GM21526 (cell line): Measurements from ENCODE around the gene TBC1D13.
"Not testable (repeated sequence)": the region's sequence is repeated elsewhere in the genome, so short reads cannot be mapped to it uniquely, and the experiment has no call there.

Source experiments
- ATAC-seq: cut with Tn5 transposase; IDR thresholded peaks from one replicate; pipeline ENCODE4 v1.9.1; 2021; ENCODE audit warnings: moderate library complexity; ENCODE audit not compliant: unreplicated experiment, low FRiP score

Gene TBC1D13, protein sequence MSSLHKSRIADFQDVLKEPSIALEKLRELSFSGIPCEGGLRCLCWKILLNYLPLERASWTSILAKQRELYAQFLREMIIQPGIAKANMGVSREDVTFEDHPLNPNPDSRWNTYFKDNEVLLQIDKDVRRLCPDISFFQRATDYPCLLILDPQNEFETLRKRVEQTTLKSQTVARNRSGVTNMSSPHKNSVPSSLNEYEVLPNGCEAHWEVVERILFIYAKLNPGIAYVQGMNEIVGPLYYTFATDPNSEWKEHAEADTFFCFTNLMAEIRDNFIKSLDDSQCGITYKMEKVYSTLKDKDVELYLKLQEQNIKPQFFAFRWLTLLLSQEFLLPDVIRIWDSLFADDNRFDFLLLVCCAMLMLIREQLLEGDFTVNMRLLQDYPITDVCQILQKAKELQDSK

DNA sequence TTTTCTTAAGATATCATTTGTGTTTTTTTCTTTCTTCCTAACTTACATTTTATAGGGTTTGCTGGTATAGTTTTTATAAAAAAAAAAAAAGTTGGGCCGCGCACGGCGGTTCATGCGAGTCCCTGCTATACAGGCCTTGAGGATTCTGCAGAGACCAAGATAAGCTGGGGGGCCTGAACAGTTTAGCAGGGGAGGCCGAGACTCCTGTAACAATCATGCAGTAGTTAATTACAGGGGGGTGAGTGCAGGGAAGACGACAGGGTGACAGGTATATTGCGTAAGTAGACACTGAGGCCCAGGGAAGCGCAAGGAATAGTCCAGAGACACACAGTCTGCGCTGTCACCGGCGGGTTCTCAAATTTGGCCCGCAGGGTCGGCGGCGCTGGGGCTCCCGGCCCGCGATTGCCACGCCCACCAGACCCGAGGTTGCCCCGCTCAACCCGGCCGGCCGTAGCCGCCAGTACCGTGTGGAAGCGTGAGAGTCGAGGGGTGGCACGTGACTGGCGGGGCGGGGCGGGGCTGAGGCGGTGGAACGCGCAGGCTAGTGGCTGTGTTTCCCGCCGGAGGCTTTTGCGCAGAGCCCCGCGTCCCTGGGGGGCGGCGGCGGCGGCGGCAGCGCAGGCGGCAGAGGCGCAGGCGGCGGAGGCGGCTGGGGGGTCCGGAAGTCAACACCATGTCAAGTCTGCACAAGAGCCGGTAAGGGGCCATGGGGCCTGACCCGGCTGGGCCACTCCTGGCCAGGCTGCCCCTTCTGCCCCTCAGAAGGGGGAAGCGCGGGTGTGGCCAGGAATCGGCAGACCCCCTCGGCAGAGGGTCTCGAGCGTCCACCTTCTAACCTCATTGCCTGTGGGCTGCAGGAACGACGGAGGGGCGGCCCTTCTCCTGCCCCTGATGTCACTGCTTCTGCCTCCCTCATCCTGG lies at the start of gene TBC1D13:
Gene TBC1D13, plus strand, starts transcription at position 573 of the 921 bp plus-strand sequence. Its CDS starts 101 bp downstream, at position 674.
- peak; percentile 66 for ATAC-seq

DNA sequence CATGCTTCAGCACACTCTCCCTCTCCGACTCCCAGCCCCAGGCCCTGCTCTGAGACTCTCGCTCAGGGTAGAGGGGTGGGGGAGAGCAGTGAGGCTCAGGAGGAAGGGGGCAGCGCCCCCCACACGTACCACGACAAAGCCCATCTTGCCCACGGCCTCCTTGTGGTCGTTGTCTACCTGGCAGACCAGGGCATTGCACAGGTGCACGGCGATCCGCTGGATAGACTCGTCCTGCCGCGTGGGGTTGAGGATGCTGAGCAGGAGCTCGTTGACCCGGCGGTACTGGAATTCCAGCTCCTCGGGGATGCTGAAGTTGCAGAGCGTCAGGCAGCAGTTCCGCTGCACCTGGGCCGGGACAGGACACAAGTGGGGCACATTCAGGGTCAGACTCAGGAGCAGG lies 44.7 kb upstream of the TBC1D13 start:
- no peak for ATAC-seq

DNA sequence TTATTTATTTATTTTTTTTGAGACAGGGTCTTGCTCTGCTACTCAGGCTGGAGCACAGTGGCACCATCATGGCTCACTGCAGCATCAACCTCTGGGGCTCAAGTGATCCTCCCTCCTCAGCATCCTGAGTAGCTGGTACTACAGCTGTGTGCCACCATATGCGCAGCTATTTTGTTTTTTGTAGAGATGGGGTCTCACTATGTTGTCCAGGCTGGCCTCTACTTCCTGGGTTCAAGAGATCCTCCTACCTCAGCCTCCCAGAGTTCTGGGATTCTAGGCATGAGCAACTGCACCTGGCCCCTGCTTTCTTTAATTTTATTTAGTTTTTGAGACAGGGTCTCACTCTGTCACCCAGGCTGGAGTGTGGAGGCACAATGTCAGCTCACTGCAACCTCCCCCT lies 43.6 kb upstream of the TBC1D13 start:
- ATAC-seq: no peak

DNA sequence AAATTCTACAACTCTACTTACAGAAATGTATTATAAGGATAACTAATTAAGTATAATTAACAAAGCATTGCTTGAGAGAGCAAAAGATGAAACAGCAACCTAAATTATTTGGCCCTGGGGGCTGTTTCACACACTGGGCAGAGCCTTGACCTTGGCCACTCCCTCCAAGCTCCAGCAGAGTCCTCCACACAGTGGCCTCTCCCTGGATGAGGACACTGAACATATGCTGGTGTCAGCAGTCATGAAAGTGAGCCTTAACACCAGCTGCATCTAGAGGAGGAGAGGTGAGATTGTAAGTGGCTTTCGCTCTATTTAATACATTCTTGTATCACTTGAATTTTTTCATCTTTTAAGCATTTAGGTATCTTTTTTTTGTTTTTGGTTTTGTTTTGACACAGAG lies 39.8 kb upstream of the TBC1D13 start:
- ATAC-seq: no peak

DNA sequence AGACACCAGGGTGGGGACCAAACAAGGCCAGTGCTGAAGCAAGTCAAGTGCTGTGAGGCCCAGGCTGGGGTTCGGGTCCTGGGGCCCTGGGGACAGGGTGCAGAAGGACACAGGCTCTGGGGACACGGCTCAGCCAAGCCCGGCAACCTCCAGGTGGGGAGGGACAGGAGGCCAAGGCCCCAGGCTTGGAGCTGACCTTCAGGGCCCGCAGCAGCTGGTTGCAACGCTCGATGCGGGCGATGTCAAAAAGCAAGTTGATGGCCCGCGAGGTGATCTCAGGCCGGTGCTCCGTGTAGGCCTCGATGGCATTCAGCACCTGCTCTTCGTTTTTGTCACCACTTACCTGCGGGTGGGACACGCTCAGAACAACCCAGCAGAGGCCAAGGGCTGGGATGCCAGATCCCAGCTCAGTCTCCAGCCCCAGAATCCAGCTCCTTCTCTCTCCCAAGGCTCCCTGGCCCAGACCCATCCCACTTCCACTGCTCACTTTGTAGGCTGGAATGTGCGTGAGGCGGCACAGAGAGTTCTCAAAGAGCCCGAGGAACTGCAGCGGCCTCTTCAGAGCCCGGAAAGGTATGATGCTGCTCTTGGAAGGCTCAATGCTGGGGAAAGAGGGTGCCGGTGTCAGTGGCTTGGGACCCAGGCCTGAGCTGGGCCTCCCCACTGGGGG lies 36.0 kb upstream of the TBC1D13 start:
- no peak for ATAC-seq

DNA sequence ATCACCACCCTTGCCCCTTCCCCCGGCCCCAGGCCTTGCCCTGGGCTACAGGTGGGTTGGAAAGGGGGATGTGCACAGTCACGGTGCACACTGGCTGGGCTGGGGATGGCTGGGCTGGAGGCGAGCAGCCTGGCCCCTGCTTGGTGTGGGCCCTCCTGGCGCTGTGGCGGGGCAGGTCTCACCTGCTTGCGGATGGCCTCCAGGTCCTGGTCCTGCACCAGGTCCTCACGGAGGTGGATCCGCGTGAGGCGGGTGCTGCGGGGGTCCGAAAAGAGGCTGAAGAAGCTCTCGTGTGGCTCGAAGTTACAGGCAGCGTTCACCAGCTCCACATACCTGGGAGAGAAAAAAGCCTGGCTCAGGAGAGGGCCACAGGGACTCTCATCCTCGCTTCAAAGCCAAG lies 33.4 kb upstream of the TBC1D13 start:
- ATAC-seq: no peak

DNA sequence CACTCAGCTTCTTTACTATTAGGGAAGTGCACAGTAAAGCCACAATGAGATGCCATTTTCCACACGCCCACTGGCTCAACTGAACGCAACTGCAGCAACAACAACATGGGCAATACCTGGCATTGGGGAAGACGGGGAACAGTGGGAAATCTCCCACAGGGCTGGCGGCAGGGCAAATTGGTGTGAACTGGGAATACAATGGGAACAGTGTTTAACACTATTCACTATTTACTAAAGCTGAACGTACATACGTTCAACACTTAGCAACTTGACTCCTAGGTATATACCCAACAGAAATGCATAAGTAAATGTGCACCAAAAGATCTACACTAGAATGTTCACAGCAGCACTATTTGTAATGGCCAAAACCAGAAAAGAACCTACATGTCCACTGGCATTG lies 29.5 kb upstream of the TBC1D13 start:
- ATAC-seq: no peak

DNA sequence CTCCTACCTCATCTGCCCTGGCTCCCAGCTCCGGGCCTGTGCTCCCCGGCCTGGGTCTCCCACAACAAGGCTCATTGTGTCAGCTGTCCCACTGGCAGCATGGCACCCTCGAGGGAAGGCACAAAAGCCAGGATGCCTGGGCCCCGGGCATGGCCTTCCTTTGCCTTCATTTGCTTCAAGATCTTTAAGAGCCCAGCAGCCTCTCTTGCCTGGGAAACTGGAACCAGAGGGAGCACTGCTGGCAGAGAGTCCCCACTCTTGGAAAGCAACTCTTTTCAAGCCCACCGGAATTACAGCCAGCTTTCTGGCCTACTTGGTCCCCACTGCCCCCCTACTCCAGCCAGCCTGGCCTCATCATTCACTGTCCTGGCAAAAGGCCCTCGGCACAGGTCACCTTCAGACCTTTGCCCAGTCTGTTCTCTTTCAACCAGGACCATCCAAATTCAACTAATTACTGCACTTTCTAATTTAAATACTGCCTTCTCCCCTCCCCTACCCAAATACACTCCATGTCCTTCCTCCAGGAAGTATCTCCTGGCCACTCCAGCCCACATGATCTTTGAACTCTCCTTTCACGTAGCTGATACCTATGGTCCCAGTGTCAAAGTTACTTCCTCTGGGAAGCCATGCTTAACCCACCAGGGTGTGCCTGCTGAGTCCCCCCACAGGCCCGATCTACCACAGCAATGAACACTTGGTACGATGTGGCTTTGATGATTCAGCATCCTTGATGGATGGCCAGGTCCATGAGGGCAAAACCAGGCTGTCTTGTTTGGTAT lies 24.2 kb upstream of the TBC1D13 start:
- no peak for ATAC-seq

DNA sequence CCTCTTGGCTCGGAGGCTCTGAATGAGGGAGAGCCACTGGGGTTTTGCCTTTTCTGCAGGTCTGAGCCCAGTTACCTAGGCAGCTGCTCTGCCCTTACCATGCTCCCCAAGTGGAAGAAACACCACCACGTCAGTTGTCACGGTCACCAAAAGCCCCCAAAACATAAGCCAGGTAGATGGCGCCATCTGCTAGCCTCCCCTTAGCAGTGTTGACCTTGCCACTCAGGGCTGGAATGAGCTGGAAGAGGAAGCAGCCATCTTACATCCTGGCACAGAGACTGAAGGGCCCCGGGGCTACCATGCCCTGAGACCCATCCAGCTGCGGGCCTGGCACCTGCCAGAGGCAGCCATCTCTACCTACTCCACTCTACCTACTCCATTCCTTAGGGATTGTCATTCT lies 22.7 kb upstream of the TBC1D13 start:
- no peak for ATAC-seq

DNA sequence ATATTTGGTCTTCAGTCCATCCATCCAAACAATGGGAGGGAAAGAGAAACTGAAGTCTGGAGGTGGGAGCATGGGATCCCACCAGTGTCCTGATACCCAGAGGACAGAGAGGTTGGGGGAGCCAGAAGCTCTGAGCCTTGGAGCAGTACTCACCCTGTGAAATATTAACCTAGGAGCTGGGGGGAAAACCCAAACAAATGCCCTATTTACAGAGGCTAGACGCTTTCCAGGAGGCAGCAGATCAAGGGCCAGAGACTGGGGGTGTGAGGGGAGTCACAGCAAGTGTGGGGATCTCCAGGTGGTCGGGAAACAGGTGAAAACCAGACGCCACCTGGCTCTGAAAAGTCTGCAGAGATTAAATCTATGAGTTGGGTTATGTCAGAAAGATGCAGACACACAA lies 21.6 kb upstream of the TBC1D13 start:
- ATAC-seq: no peak

DNA sequence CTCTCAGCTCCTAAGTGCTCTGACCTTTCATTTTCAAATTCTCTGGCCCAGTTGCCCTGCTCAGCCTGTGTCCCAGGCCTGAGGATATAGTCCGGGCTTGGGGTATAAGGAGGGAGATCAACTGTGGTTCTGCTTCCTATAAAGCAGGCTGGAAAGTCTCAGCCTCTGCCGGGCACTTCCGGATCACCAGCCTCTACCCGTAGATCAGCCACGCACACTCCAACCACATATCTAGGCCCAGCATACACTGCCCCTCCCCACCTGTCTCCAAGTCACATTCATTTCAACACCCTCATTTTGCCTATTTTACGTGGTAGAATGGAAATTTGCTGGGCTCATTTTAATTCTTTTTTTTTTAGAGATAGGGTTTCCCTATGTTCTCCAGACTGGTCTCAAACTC lies 18.4 kb upstream of the TBC1D13 start:
- ATAC-seq: no peak

DNA sequence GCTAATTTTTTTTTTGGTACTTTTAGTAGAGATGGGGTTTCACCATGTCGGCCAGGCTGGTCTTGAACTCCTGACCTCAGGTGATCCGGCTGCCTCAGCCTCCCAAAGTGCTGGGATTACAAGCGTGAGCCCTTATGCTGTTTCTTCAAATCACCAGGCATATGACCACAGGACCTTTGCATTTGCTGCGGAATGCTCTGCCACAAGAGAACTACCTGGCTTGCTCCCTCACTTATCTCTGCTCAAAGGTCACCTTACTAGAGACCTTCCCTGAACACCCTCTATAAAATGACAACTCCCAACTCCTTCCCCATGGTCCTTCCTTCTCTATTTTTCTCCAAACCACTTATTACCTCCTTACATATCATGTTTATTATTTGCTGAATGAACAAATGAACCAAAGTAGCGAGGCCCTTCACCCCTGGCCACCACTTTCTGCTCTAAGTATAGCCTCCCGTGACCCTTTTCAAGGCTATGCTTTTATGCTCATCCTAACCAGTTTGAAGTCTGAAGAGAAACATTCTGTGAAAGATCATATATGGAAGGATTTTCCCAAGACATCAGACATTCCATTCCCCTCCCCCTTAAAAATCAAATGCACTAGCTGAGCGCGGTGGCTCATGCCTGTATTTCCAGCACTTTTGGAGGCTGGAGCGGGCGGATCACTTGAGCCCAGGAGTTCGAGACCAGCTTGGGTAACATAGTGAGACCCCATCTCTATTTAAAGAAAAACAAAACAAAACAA lies 16.6 kb upstream of the TBC1D13 start:
- ATAC-seq: no peak

DNA sequence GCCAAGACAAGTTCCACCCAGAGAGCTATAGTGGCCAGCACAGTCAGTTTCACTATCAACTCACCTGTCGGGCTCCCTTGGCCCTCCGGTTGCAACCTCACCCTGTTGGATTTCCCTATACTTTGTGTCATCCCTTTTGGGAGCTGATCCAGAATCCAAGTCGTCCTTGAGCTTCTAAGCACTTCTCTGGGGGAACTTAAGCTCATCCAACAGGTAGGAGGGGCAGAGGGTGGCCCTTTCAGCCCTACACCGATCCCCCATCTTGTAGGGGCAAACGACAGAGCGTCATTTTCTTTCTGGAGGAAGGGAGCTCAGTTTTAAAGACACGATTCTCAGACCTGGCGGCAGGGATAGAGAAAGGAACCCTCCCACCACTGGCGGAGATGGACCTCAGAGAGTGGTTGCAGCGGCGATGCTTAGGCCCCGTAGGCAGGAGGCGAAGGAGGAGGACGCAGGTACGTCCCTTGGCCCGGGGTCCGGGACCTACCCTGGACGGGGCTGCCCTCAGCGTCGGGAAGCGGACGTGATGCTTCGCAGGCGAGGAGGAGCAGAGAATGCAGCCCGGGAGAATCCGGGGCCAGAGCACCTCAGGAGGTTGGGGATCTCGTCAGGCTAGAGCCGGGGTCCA lies 15.8 kb upstream of the TBC1D13 start:
- ATAC-seq: peak; percentile 28

DNA sequence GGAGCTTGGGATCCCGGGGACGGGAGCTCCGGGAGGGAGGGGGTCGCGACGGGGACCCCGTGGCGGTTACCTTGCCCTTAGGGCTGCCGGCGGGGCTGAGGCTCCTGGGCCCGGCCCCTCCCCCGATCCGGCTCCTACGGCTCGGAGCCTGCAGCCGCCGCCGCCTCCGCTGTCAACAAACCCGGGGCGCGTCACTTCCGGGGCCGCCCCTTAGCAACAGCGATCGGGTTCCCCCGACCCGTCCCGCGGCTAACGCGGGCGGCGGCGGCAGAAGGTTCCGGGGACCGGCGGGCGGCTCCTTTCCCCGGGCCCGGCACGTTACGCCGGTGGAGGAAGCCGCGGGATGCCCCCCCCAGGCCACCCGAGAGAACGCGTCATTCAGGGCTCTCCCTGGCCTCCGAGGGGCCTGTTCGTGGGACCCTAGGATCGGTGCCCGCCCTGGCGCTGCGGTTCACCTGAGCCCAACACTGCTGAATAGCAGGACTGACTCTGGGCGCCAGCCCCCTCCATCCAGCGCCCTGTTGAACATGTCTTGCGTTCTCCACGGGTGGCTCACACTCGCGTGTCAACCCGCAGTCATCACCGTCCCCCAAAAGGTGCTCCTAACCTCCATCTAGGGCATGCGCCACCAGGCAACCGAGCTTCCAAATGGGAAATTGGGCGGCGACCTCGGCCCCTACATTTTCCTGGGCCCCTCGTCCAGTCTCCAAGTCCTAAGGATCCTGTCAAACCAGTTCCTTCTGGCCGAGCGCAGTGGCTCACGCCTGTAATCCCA lies 15.1 kb upstream of the TBC1D13 start, which contains the start of gene ZER1:
Gene ZER1, minus strand, starts transcription at position 183 of the 775 bp plus-strand sequence. CDS start 16,362 bp downstream, outside the sequence.
- peak; percentile 81 for ATAC-seq

DNA sequence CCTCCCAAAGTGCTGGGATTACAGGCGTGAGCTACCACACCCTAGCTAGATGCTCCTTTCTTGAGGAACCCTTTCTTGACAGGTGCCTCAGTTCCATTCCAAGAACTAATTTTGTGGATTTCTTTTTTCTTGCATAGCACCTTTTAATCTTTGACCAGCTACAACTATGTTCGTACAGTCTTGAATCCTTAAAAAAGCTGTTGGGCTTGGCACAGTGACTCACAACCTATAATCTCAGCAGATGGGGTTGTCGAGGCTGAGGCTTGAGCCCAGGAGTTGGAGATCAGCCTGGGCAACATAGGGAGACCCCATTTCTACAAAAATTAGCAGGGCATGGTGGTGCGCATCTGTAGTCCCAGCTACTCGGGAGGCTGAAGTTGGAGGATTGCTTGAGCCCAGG lies 14.0 kb upstream of the TBC1D13 start:
- no peak for ATAC-seq

DNA sequence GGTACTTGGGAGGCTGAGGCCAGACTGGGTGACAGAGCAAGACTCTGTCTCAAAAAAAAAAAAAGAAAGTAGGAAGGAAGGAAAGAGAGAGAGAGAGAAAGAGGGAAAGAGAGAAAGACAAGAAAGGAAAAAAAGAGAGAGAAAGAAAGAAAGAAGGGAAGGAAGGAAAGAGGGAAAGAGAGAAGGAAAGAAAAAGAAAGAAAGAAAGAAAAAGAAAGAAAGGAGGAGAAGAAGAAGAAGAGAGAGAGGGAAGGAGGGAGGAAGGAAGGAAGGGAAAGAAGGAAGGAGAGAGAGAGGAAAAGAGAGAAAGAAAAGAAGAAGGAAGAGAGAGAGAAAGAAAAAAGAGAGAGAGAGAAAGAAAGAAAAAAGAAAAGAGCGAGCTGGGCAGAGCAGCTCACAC lies 12.2 kb upstream of the TBC1D13 start:
- ATAC-seq: no peak

DNA sequence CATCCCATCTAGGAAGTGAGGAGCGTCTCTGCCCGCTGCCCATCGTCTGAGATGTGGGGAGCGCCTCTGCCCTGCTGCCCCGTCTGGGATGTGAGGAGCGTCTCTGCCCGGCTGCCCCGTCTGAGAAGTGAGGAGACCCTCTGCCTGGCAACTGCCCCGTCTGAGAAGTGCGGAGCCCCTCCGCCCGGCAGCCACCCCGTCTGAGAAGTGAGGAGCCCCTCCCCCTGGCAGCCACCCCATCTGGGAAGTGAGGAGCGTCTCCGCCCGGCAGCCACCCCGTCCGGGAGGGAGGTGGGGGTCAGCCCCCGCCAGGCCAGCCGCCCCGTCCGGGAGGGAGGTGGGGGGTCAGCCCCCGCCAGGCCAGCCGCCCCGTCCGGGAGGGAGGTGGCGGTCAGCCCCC lies 7.0 kb upstream of the TBC1D13 start:
- not testable (repeated sequence) for ATAC-seq
